ENCODE results near the gene CLN6.

DNA sequence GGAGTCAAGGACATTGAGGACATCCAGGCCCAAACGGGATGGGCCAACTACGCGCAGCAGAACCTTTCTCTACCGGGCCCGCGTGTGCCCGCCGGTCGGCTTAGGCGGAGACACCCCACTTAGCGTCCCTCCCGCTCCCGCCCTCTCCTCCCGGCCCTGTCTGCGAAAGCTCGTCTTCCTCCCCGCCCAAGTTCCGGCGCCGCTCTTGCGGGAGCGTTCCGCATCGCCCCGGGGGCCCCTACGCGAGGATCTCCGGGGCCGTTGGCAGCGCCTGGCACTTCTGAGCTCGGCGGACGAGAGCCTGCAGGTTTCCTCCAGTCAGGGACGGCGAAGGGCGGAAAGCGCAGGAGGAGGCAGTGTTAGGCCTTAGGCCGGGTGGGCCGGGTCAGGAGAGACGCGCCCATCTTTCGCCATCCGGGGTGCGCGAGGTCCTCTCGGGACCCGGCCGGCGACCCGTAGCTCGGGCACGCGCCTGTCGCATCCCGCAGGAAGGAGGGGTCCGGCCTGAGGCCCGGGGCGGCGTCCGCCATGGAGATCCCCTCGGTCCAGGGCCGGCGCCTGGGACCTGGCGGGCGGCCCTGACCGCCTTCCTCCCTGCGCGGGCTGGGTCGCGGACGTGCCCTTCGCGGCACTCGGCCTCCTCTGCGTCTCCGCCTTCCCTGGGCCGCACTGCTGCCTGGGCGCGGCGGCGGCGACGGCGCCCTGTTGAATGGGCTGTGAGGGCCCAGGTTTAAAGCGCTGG is 48.2 kb upstream of the CLN6 start, which contains the start of gene FEM1B:
- TF ChIP-seq, protein P1, sequence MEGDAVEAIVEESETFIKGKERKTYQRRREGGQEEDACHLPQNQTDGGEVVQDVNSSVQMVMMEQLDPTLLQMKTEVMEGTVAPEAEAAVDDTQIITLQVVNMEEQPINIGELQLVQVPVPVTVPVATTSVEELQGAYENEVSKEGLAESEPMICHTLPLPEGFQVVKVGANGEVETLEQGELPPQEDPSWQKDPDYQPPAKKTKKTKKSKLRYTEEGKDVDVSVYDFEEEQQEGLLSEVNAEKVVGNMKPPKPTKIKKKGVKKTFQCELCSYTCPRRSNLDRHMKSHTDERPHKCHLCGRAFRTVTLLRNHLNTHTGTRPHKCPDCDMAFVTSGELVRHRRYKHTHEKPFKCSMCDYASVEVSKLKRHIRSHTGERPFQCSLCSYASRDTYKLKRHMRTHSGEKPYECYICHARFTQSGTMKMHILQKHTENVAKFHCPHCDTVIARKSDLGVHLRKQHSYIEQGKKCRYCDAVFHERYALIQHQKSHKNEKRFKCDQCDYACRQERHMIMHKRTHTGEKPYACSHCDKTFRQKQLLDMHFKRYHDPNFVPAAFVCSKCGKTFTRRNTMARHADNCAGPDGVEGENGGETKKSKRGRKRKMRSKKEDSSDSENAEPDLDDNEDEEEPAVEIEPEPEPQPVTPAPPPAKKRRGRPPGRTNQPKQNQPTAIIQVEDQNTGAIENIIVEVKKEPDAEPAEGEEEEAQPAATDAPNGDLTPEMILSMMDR (conservative IDR thresholded peaks at IDR 0.05; ENCODE audit: low read length), result 0 out of 2 replicates have a peak, but pooled peaks have one; percentile 42
- no peak for TF ChIP-seq EZH2phosphoT487 (IDR thresholded peaks at IDR 0.05; ENCODE audit: borderline replicate concordance)
